H1 (cell line): ENCODE results near the gene PTPRF. TPM values are rescaled to one million over a fixed set of nuclear protein-coding genes. Genes with fewer than 3 reads are reported as not detected.

Experiments used
- CTBP2 ChIP-seq: IDR thresholded peaks from 2 replicates; pipeline ENCODE4 v1.7.0; 2011; ENCODE audit warnings: borderline replicate concordance, mild to moderate bottlenecking, moderate library complexity, mixed read lengths, low read length; ENCODE audit not compliant: insufficient read depth, insufficient read length
- SIX5 ChIP-seq: IDR thresholded peaks from 2 replicates; pipeline ENCODE4 v1.6.1; 2011; ENCODE audit warnings: mild to moderate bottlenecking, low read depth, low read length
- polyA plus RNA-seq, 7 experiments: library from polyadenylated mRNA; depleted of rRNA in 3 of 7; stranded (reverse) in 5 of 7; unstranded in 2 of 7; fragments of >200 nt in 5 of 7; fragments of 200-250 nt in 2 of 7; gene quantifications; 1 replicate in 5 of 7; 2 replicates in 1 of 7; 4 replicates in 1 of 7; pipeline versions ENCODE4 v1.2.1 to v1.2.3, GENCODE V29; 2011 to 2013; ENCODE audit warnings: missing spikeins in 2 of 7, mixed read lengths in 2 of 7
- total RNA-seq: library from RNA; stranded (reverse); fragmentation: NEBNext Ultra II Directional; extraction: Animal tissue kit (Norgen Biotek cat#: 25700); gene quantifications from 2 replicates; pipeline ENCODE4 v1.2.1, GENCODE V29; 2021
- TF ChIP-seq, protein P1 (sequence below): IDR thresholded peaks from 2 replicates; pipeline ENCODE4 v1.6.1; 2012; ENCODE audit warnings: inconsistent platforms

The PTPRF gene
- total and polyA plus RNA-seq, 2 of the 8 experiments (the other 6 are each of a cell fraction or from before 2014, with no cell fraction given), result 136 to 231 TPM

DNA sequence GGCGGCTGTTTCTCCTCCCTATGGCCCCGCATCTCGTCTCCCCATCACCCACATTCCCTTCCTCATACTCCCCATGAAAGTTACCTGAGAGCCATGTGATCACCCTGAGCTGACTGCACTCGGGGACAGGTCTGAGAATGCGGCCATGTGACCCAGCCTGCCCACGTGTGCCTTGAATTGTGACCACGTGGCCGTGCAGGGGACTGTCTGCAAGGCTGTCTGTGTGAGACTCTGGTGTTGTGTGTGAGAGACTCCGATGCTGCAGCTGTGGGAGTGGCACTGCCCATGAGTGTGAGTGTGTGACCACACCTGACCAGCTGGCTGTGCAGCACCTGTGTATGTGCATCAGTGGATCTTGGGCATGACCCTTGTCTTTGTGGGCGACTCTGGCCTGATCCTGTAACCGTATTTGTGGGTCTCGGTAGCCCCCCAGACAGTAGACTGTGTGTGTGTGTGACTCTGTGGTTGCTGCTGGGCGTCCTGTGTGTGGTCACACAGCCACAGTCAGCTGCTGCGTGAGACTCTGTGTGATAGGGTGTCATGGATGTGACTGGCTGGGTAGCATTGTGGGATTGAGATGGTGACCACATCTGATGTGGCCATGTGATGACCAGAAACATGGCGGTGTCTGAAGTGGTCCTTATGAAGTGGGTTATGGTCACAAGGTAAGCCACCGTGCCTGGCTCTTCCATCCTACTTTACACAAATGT lies 62.4 kb downstream of the PTPRF start (continued):
- TF ChIP-seq, protein P1, sequence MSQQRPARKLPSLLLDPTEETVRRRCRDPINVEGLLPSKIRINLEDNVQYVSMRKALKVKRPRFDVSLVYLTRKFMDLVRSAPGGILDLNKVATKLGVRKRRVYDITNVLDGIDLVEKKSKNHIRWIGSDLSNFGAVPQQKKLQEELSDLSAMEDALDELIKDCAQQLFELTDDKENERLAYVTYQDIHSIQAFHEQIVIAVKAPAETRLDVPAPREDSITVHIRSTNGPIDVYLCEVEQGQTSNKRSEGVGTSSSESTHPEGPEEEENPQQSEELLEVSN, result no peak
- TF ChIP-seq SIX5 (no peak), CTBP2 (no peak)
- TF ChIP-seq, all 59 proteins: peak for 0
